Measurements from ENCODE around the gene NLRC3. TPM values are rescaled to one million over a fixed set of nuclear protein-coding genes. Genes with fewer than 3 reads are reported as not detected.
A peak's percentile ranks its signal among the peaks of the same experiment; 100 is the strongest.

The NLRC3 gene
- total RNA-seq, 2 donors from 2014 or later: 36.8 to 49.1 TPM

DNA sequence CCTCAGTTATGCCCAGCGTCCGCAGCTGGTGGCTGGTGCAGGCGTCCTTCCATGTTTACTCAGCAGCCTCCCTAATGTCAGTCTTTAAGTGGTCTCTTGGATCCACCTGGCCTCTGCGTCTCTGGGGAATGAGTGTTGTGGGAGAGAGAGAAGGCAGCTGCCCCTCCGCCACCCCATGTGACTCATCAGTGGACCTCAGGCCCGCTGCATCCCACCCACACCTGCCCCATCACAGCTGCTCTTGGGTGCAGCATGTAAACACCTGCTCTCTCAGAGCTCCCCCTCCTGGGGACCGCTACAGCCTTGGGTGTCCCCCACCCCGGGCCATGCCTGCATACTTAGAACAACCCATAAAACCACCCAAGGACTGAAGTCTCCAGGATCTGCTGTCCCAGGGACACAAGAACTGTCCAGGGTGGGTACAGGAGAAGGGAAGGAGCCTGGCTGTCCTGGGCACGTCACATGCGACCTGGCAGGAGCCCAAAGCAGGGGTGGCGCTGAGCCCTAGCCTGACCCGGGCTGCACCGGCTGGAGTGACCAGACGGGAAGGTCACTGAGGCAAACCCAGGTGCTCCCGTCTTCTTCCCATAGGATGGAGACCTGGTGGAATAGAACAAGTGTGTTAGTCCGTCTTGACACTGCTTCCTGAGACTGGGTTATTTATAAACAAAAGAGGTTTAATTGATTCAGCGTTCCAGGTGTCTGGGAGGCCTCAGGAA lies 86.1 kb downstream of the NLRC3 start:
- peak; percentile 39 for ATAC-seq (replicated peaks)
- H3K4me1 Mint-ChIP-seq: no peaks in the 10 kb centered on the region
- H3K27ac Mint-ChIP-seq: peak overlapping the region; percentile 68
- no peak overlapping the region for H3K4me3 Mint-ChIP-seq
- no peaks in the 10 kb centered on the region for H3K27me3 Mint-ChIP-seq
- H3K9me3 Mint-ChIP-seq: no peaks in the 10 kb centered on the region
- peaks cover 5% of the 10 kb centered on the region for H3K36me3 Mint-ChIP-seq (ENCODE audit: low read depth)

Other genes starting within 250 kb of the NLRC3 start
- not detected for gene OR2C1, start 221.5 kb downstream of the NLRC3 start, total RNA-seq
- gene ZSCAN32, start 176.4 kb downstream of the NLRC3 start, total RNA-seq: 10 to 100 TPM in 1 of 2 donors, 1 to 10 TPM in 1; 8.4 to 10.5 TPM
- 1 to 10 TPM; 5.8 to 8.4 TPM for gene ZNF174, start 176.2 kb downstream of the NLRC3 start, total RNA-seq
- 1 to 10 TPM; 2.0 to 3.0 TPM for gene ZNF597, start 133.9 kb downstream of the NLRC3 start, total RNA-seq
- 10 to 100 TPM; 36.8 to 38.7 TPM for gene NAA60, start 133.7 kb downstream of the NLRC3 start, total RNA-seq
- not detected for gene C16orf90, start 81.9 kb downstream of the NLRC3 start, total RNA-seq
- 10 to 100 TPM; 14.9 to 15.7 TPM for gene CLUAP1, start 76.4 kb downstream of the NLRC3 start, total RNA-seq
- gene SLX4, start 34.2 kb upstream of the NLRC3 start, total RNA-seq: 10 to 100 TPM; 10.8 to 14.5 TPM
- gene DNASE1, start 77.3 kb upstream of the NLRC3 start, total RNA-seq: 10 to 100 TPM; 14.8 to 22.0 TPM
- 100 to 1,000 TPM; 124 to 238 TPM for gene TRAP1, start 140.1 kb upstream of the NLRC3 start, total RNA-seq